ENCODE data around the gene IFFO2. TPM values are rescaled to one million over a fixed set of nuclear protein-coding genes. Genes with fewer than 3 reads are reported as not detected.
A peak's percentile ranks its signal among the peaks of the same experiment; 100 is the strongest.

IFFO2 gene
- total RNA-seq, 1 donor from 2014 or later: 5.0 TPM

GRCh38 chr1:18941221-18942141, 15.0 kb downstream of the IFFO2 start:
- intact Hi-C loops (cut with micrococcal nuclease): no loop called here
- DNase-seq (no peak), ATAC-seq (peak; percentile 49)

GRCh38 chr1:18940303-18941020, 16.0 kb downstream of the IFFO2 start:
- DNase-seq (no peak), ATAC-seq (no peak)
- intact Hi-C loops (cut with micrococcal nuclease): no loop called here

GRCh38 chr1:18939398-18940302, 16.8 kb downstream of the IFFO2 start:
- ATAC-seq: no peak
- intact Hi-C loops (cut with micrococcal nuclease): no loop called here
- no peak for DNase-seq

GRCh38 chr1:18938707-18939070, 17.8 kb downstream of the IFFO2 start:
- intact Hi-C loops (cut with micrococcal nuclease): no loop called here
- ATAC-seq (no peak), DNase-seq (no peak)

GRCh38 chr1:18938008-18938706, 18.3 kb downstream of the IFFO2 start:
- intact Hi-C loops (cut with micrococcal nuclease): no loop called here
- ATAC-seq (peak; percentile 20), DNase-seq (no peak)

GRCh38 chr1:18937539-18937938, 18.9 kb downstream of the IFFO2 start:
- intact Hi-C loops (cut with micrococcal nuclease): no loop called here
- DNase-seq (no peak), ATAC-seq (no peak)

- ATAC-seq (no peak), DNase-seq (no peak)
- intact Hi-C loops (cut with micrococcal nuclease): no loop called here
Observed at GRCh38 chr1:18936814-18937481, 19.5 kb downstream of the IFFO2 start.

GRCh38 chr1:18936471-18936813, 20.0 kb downstream of the IFFO2 start:
- intact Hi-C loops (cut with micrococcal nuclease): no loop called here
- no peak for DNase-seq
- no peak for ATAC-seq

- DNase-seq: no peak
- ATAC-seq: no peak
- intact Hi-C loops (cut with micrococcal nuclease): no loop called here
Observed at GRCh38 chr1:18934205-18935000, 22.1 kb downstream of the IFFO2 start.

GRCh38 chr1:18932879-18933278, 23.6 kb downstream of the IFFO2 start:
- intact Hi-C loops (cut with micrococcal nuclease): no loop called here
- no peak for DNase-seq
- no peak for ATAC-seq

- intact Hi-C loops (cut with micrococcal nuclease): no loop called here
- DNase-seq (no peak), ATAC-seq (no peak)
Observed at GRCh38 chr1:18932387-18932786, 24.1 kb downstream of the IFFO2 start.

- no peak for ATAC-seq
- intact Hi-C loops (cut with micrococcal nuclease): no loop called here
Observed at GRCh38 chr1:18931730-18932129, 24.7 kb downstream of the IFFO2 start.

GRCh38 chr1:18929686-18930085, 26.8 kb downstream of the IFFO2 start:
- no peak for DNase-seq
- no peak for ATAC-seq
- intact Hi-C loops (cut with micrococcal nuclease): no loop called here

More at GRCh38 chr1:18931730-18932129, 24.7 kb downstream of the IFFO2 start:
- DNase-seq: no peak

- ATAC-seq: no peak
- DNase-seq: no peak
- intact Hi-C loops (cut with micrococcal nuclease): no loop called here
Observed at GRCh38 chr1:18928985-18929384, 27.5 kb downstream of the IFFO2 start.

- DNase-seq (no peak), ATAC-seq (no peak)
- intact Hi-C loops (cut with micrococcal nuclease): no loop called here
Observed at GRCh38 chr1:18928406-18928805, 28.1 kb downstream of the IFFO2 start.

GRCh38 chr1:18927654-18928272, 28.7 kb downstream of the IFFO2 start:
- no peak for ATAC-seq
- DNase-seq: no peak
- intact Hi-C loops (cut with micrococcal nuclease): no loop called here

- no peak for DNase-seq
- intact Hi-C loops (cut with micrococcal nuclease): no loop called here
- no peak for ATAC-seq
Observed at GRCh38 chr1:18927082-18927653, 29.3 kb downstream of the IFFO2 start.

Measured in left ventricle myocardium superior (tissue), 1 donor.